SK-N-SH (cell line): ENCODE results near the gene CNTNAP2. TPM values are rescaled to one million over a fixed set of nuclear protein-coding genes. Genes with fewer than 3 reads are reported as not detected.

Experiments
- CTCF ChIA-PET: fragments of 300-600, 350-600 bp; formaldehyde crosslinking; extraction: SDS; loops from one replicate; lab custom pipeline; 2021; lab: Yijun Ruan, JAX
- POLR2A ChIA-PET: fragments of 350-600 bp; sonication (Branson Sonifier 250); formaldehyde crosslinking; extraction: SDS; loops from one replicate; lab custom pipeline; 2020; ENCODE audit warnings: antibody characterized with exemption, inconsistent platforms; lab: Yijun Ruan, JAX
- DNase-seq: peaks from one replicate; pipeline ENCODE4 v3.0.0; 2012
- H2AFZ ChIP-seq: fragments of 200-600 bp; sonication (generic); 2 replicates; pipeline ENCODE4 v1.8.1; 2016; ENCODE audit warnings: antibody characterized with exemption, mild to moderate bottlenecking, low read depth
- H3F3A ChIP-seq: fragments of 200-600 bp; sonication (generic); replicated peaks from 2 replicates; pipeline ENCODE3; 2016; ENCODE audit warnings: antibody characterized with exemption, mild to moderate bottlenecking; ENCODE audit not compliant: insufficient read depth
- H3K27ac ChIP-seq, 2 experiments: fragments of 200-500 bp in 1 of 2; fragments of 200-600 bp in 1 of 2; sonication (Bioruptor generic) in 1 of 2; sonication (generic), shearing (Covaris generic) in 1 of 2; 2 replicates each; pipeline versions ENCODE4 v1.5.1 to v1.6.1; 2014 to 2016; ENCODE audit warnings: low read depth in 2 of 2, inconsistent platforms in 1 of 2, low read length in 1 of 2, mild to moderate bottlenecking in 1 of 2, mixed read lengths in 1 of 2
- H3K27me3 ChIP-seq: fragments of 200-600 bp; sonication (generic), shearing (Covaris generic); 2 replicates; pipeline ENCODE4 v1.6.1; 2016; ENCODE audit warnings: mixed run types; ENCODE audit not compliant: insufficient read depth
- H3K36me3 ChIP-seq, 2 experiments: fragments of 200-500 bp in 1 of 2; fragments of 200-600 bp in 1 of 2; sonication (Bioruptor generic) in 1 of 2; sonication (generic) in 1 of 2; replicated peaks in 1 of 2; 2 replicates each; pipeline versions ENCODE3 to v1.5.1; 2014 to 2016; ENCODE audit warnings: low read length in 1 of 2, mild to moderate bottlenecking in 1 of 2; ENCODE audit not compliant: insufficient read depth in 2 of 2, control insufficient read depth in 1 of 2
- H3K4me1 ChIP-seq, 2 experiments: fragments of 200-500 bp in 1 of 2; fragments of 200-600 bp in 1 of 2; sonication (Bioruptor generic) in 1 of 2; sonication (generic), shearing (Covaris generic) in 1 of 2; 2 replicates each; pipeline versions ENCODE4 v1.5.1 to v1.6.1; 2014 to 2016; ENCODE audit warnings: low read depth in 1 of 2, low read length in 1 of 2, mixed run types in 1 of 2; ENCODE audit not compliant: insufficient read depth in 2 of 2, control insufficient read depth in 1 of 2
- H3K4me2 ChIP-seq: fragments of 200-600 bp; sonication (generic), shearing (Covaris generic); 2 replicates; pipeline ENCODE4 v1.6.1; 2017; ENCODE audit warnings: mixed run types
- H3K4me3 ChIP-seq, 2 experiments: fragments of 200-500 bp in 1 of 2; fragments of 200-600 bp in 1 of 2; sonication (Bioruptor generic) in 1 of 2; sonication (generic), shearing (Covaris generic) in 1 of 2; 2 replicates each; pipeline versions ENCODE4 v1.5.1 to v1.8.1; 2014 to 2016; ENCODE audit warnings: low read depth in 2 of 2, inconsistent platforms in 1 of 2, low read length in 1 of 2, mild to moderate bottlenecking in 1 of 2, mixed read lengths in 1 of 2, moderate library complexity in 1 of 2
- H3K79me2 ChIP-seq: fragments of 200-600 bp; sonication (generic); 2 replicates; pipeline ENCODE4 v1.8.1; 2017; ENCODE audit warnings: mild to moderate bottlenecking; ENCODE audit not compliant: insufficient read depth
- H3K9ac ChIP-seq: fragments of 200-600 bp; sonication (generic); 2 replicates; pipeline ENCODE4 v1.6.1; 2017; ENCODE audit warnings: mixed run types
- H3K9me2 ChIP-seq: fragments of 200-600 bp; sonication (generic); 2 replicates; pipeline ENCODE4 v1.6.1; 2017; ENCODE audit warnings: mixed run types
- H3K9me3 ChIP-seq: fragments of 200-600 bp; sonication (generic); 2 replicates; pipeline ENCODE4 v1.6.1; 2017; ENCODE audit warnings: mixed run types, mild to moderate bottlenecking, moderate library complexity
- H4K20me1 ChIP-seq: fragments of 200-600 bp; sonication (generic); 2 replicates; pipeline ENCODE4 v1.6.1; 2017; ENCODE audit warnings: mild to moderate bottlenecking, mixed run types; ENCODE audit not compliant: insufficient read depth
- CHD2 ChIP-seq: fragments of 150-350 bp; IDR thresholded peaks from 2 replicates; pipeline ENCODE4 v1.6.1; 2018; ENCODE audit warnings: low read length; ENCODE audit not compliant: partially characterized antibody
- ELF1 ChIP-seq: IDR thresholded peaks from 2 replicates; pipeline ENCODE4 v1.4.0; 2012
- EP300 ChIP-seq, 2 experiments: IDR thresholded peaks; 2 replicates each; pipeline versions ENCODE4 v1.4.0 to v1.6.1; 2012; ENCODE audit warnings: borderline replicate concordance in 1 of 2, low read depth in 1 of 2, low read length in 1 of 2
- FOSL2 ChIP-seq: IDR thresholded peaks from 2 replicates; pipeline ENCODE4 v1.4.0; 2012; ENCODE audit warnings: low read depth, mild to moderate bottlenecking, moderate library complexity, borderline replicate concordance
- FOXJ3 ChIP-seq: sonication (generic); formaldehyde crosslinking; IDR thresholded peaks from 2 replicates; pipeline ENCODE4 v1.5.1; 2020; ENCODE audit warnings: mild to moderate bottlenecking, missing genetic modification reagents
- FOXM1 ChIP-seq: IDR thresholded peaks from 2 replicates; pipeline ENCODE4 v1.4.0; 2012; ENCODE audit warnings: low read depth, mild to moderate bottlenecking
- GABPA ChIP-seq: IDR thresholded peaks from 2 replicates; pipeline ENCODE4 v1.4.0; 2012; ENCODE audit warnings: low read depth, mild to moderate bottlenecking
- GATA2 ChIP-seq: sonication (generic); formaldehyde crosslinking; IDR thresholded peaks from 2 replicates; pipeline ENCODE4 v1.5.0; 2020; ENCODE audit warnings: mild to moderate bottlenecking, missing genetic modification reagents
- JUND ChIP-seq: IDR thresholded peaks from 2 replicates; pipeline ENCODE4 v1.4.0; 2012
- MAX ChIP-seq: IDR thresholded peaks from 2 replicates; pipeline ENCODE4 v1.4.0; 2012; ENCODE audit warnings: low read depth
- MXI1 ChIP-seq: IDR thresholded peaks from 2 replicates; pipeline ENCODE4 v1.6.1; 2012; ENCODE audit warnings: mild to moderate bottlenecking, low read depth, low read length, improper control_type of control experiment
- NFIC ChIP-seq: IDR thresholded peaks from 2 replicates; pipeline ENCODE4 v1.4.0; 2012; ENCODE audit warnings: borderline replicate concordance
- NRF1 ChIP-seq: IDR thresholded peaks from 2 replicates; pipeline ENCODE4 v1.6.1; 2012; ENCODE audit warnings: low read depth, mild to moderate bottlenecking, low read length
- PBX3 ChIP-seq: IDR thresholded peaks from 2 replicates; pipeline ENCODE4; 2012
- POLR2AphosphoS5 ChIP-seq: IDR thresholded peaks from 2 replicates; pipeline ENCODE4 v1.6.1; 2012; ENCODE audit warnings: low read depth, low read length
- RCOR1 ChIP-seq: fragments of 150-350 bp; IDR thresholded peaks from 2 replicates; pipeline ENCODE4 v1.6.1; 2017; ENCODE audit warnings: antibody characterized with exemption, low read length
- RFX5 ChIP-seq: IDR thresholded peaks from 2 replicates; pipeline ENCODE4 v1.6.1; 2012; ENCODE audit warnings: mild to moderate bottlenecking, improper control_type of control experiment, low read length
- TAF1 ChIP-seq: IDR thresholded peaks from 2 replicates; pipeline ENCODE4 v1.6.1; 2012; ENCODE audit warnings: low read depth, mild to moderate bottlenecking, low read length, moderate library complexity, borderline replicate concordance
- TCF12 ChIP-seq: IDR thresholded peaks from 2 replicates; pipeline ENCODE4 v1.4.0; 2012
- TEAD4 ChIP-seq: IDR thresholded peaks from 2 replicates; pipeline ENCODE4 v1.4.0; 2012; ENCODE audit warnings: mild to moderate bottlenecking, borderline replicate concordance; ENCODE audit not compliant: insufficient read depth
- USF1 ChIP-seq: IDR thresholded peaks from 2 replicates; pipeline ENCODE4 v1.4.0; 2012; ENCODE audit warnings: low read depth, borderline replicate concordance
- WGBS: methylation state at CpG from one replicate; pipeline ENCODE4 v1.1.6; 2017; ENCODE audit warnings: low lambda C conversion rate; 5-methylcytosine and 5-hydroxymethylcytosine counted together
- polyA plus RNA-seq, 3 experiments: library from polyadenylated mRNA; depleted of rRNA; stranded (reverse); fragments of >200 nt; gene quantifications; 2 replicates each; pipeline ENCODE4 v1.2.3, GENCODE V29; 2012

CNTNAP2 gene
- polyA plus RNA-seq, 1 of the 3 experiments (the other 2 are of a cell fraction), result 3.4 TPM

GRCh38 chr7:146826329-146826728 lies 709.7 kb downstream of the CNTNAP2 start:
- no peaks in the 10 kb centered on the region for H3F3A ChIP-seq
- no peaks in the 10 kb centered on the region for H3K27me3 ChIP-seq
- H3K4me2 ChIP-seq, result no peak overlapping the region
- peaks cover 0 to 36% of the 10 kb centered on the region in 2 experiments; a peak in 2 of 4 replicates for H3K4me1 ChIP-seq
- no peaks in the 10 kb centered on the region for H3K79me2 ChIP-seq
- H2AFZ ChIP-seq, result no peak overlapping the region
- TF ChIP-seq TAF1 (no peak), EP300 (IDR thresholded peaks at IDR 0.05; ENCODE audit: borderline replicate concordance in 1 of 2, low read depth in 1 of 2, low read length in 1 of 2) (peak in 1 of 2 experiments; percentile 31; a peak in 1 of 4 replicates)
- no peak overlapping the region for H3K9ac ChIP-seq
- H3K9me2 ChIP-seq, result no peaks in the 10 kb centered on the region
- POLR2A ChIA-PET, result no interaction called here
- H3K36me3 ChIP-seq, result no peaks in the 10 kb centered on the region
- H4K20me1 ChIP-seq, result no peaks in the 10 kb centered on the region
- peak; percentile 19 for DNase-seq
- no peak overlapping the region for H3K4me3 ChIP-seq
- peak overlapping the region in 1 of 2 experiments; percentile 68; a peak in 2 of 4 replicates for H3K27ac ChIP-seq
- CTCF ChIA-PET, result interaction anchor here (1.3 kb wide), 1 partner anchor 12 kb away, joined by 3 read pairs; no protein-coding TSS in a partner anchor
- no peaks in the 10 kb centered on the region for H3K9me3 ChIP-seq
- WGBS, result 20% methylated on average over 2 of the region's 2 CpGs

- Histone ChIP-seq H3K4me2 (no peak overlapping the region), H3K9ac (no peak overlapping the region), H2AFZ (no peak overlapping the region), H3K9me3 (no peaks in the 10 kb centered on the region), H3F3A (no peaks in the 10 kb centered on the region), H3K4me1 (peaks cover 0 to 38% of the 10 kb centered on the region in 2 experiments; a peak in 2 of 4 replicates), H3K27ac (peak overlapping the region in 1 of 2 experiments; percentile 78; a peak in 2 of 4 replicates), H3K9me2 (no peaks in the 10 kb centered on the region), H3K79me2 (no peaks in the 10 kb centered on the region), H4K20me1 (no peaks in the 10 kb centered on the region), H3K27me3 (no peaks in the 10 kb centered on the region), H3K36me3 (no peaks in the 10 kb centered on the region), H3K4me3 (no peak overlapping the region)
- 35% methylated on average over 3 of the region's 3 CpGs for WGBS
- DNase-seq, result peak; percentile 39
- TF ChIP-seq FOXJ3 (CRISPR knock-in tag) (peak; percentile 80), POLR2AphosphoS5 (peak; percentile 33; the same call in 1 of the 2 replicates), ELF1 (no peak), EP300 (IDR thresholded peaks at IDR 0.05; ENCODE audit: borderline replicate concordance in 1 of 2, low read depth in 1 of 2, low read length in 1 of 2) (peak in 1 of 2 experiments; percentile 100; a peak in 2 of 4 replicates), GATA2 (CRISPR knock-in tag) (peak; percentile 88), GABPA (no peak), RFX5 (no peak), FOSL2 (no peak), FOXM1 (no peak), JUND (peak; percentile 25; the same call in 1 of the 2 replicates), TEAD4 (peak; percentile 58; the same call in 1 of the 2 replicates), NRF1 (no peak), TCF12 (peak; percentile 70), MXI1 (peak; percentile 50; the same call in 1 of the 2 replicates), PBX3 (peak; percentile 62), CHD2 (peak; percentile 87), NFIC (no peak), USF1 (no peak), RCOR1 (peak; percentile 90), MAX (no peak)
- ChIA-PET CTCF (interaction anchor here (0.6 to 1.7 kb wide), 3 partner anchors 49 to 137 kb away, joined by 3 to 4 read pairs (median 4); no protein-coding TSS in a partner anchor), POLR2A (interaction anchor here (1.0 kb wide), 1 partner anchor 170 kb away, joined by 3 read pairs; no protein-coding TSS in a partner anchor)
Observed at GRCh38 chr7:146830686-146831085, 714.1 kb downstream of the CNTNAP2 start.
